ENCODE data around the gene GLE1.
"Not testable (repeated sequence)": the region's sequence is repeated elsewhere in the genome, so short reads cannot be mapped to it uniquely, and the experiment has no call there.

The GLE1 gene

DNA sequence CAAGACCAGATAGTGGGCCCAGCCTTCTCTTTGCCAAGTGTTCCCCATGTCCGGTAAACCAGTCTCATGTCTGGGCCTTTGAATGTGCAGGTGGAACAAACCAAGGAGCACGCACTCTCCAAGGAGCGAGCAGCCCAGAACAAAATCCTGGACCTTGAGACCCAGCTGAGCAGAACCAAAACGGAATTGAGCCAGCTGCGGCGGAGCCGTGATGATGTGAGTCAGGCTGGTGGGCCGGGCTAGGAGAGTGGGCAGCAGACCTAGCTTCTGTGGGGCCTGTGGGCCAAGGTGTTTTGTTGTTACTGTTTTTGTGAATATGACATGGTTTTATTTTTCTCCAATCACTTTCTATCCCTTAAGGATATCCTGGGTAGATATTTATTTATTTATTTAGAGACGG, 5.6 kb upstream of the GLE1 start:
- Histone ChIP-seq H3K79me2 (ENCODE audit: insufficient read depth, low read length) (no peaks in the 10 kb centered on the region), H3K9me3 (ENCODE audit: low read length) (no peaks in the 10 kb centered on the region), H2AFZ (ENCODE audit: low read length) (no peak overlapping the region), H3K9me2 (ENCODE audit: low read depth, low read length) (no peaks in the 10 kb centered on the region), H3K9ac (ENCODE audit: low read length) (no peak overlapping the region), H3K27me3 (ENCODE audit: insufficient read depth, low read length) (no peaks in the 10 kb centered on the region), H3F3A (ENCODE audit: insufficient read depth, low read length) (no peaks in the 10 kb centered on the region; the same call in 1 of the 2 replicates), H4K20me1 (ENCODE audit: insufficient read depth, low read length) (no peaks in the 10 kb centered on the region), H3K4me3 (ENCODE audit: low read depth, low read length, poor library complexity, severe bottlenecking) (no peak overlapping the region), H3K36me3 (ENCODE audit: insufficient read depth, low read length) (peaks cover 75% of the 10 kb centered on the region), H3K4me2 (ENCODE audit: low read length) (no peak overlapping the region), H3K4me1 (ENCODE audit: insufficient read depth, low read length, severe bottlenecking) (peaks cover 11% of the 10 kb centered on the region), H3K27ac (ENCODE audit: low read depth, low read length, poor library complexity, severe bottlenecking) (no peak overlapping the region)
- TF ChIP-seq, protein P1, sequence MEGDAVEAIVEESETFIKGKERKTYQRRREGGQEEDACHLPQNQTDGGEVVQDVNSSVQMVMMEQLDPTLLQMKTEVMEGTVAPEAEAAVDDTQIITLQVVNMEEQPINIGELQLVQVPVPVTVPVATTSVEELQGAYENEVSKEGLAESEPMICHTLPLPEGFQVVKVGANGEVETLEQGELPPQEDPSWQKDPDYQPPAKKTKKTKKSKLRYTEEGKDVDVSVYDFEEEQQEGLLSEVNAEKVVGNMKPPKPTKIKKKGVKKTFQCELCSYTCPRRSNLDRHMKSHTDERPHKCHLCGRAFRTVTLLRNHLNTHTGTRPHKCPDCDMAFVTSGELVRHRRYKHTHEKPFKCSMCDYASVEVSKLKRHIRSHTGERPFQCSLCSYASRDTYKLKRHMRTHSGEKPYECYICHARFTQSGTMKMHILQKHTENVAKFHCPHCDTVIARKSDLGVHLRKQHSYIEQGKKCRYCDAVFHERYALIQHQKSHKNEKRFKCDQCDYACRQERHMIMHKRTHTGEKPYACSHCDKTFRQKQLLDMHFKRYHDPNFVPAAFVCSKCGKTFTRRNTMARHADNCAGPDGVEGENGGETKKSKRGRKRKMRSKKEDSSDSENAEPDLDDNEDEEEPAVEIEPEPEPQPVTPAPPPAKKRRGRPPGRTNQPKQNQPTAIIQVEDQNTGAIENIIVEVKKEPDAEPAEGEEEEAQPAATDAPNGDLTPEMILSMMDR (IDR thresholded peaks at IDR 0.05; ENCODE audit: low read length): no peak
- TF ChIP-seq EZH2 (IDR thresholded peaks at IDR 0.05; ENCODE audit: borderline replicate concordance, low read length): no peak

DNA sequence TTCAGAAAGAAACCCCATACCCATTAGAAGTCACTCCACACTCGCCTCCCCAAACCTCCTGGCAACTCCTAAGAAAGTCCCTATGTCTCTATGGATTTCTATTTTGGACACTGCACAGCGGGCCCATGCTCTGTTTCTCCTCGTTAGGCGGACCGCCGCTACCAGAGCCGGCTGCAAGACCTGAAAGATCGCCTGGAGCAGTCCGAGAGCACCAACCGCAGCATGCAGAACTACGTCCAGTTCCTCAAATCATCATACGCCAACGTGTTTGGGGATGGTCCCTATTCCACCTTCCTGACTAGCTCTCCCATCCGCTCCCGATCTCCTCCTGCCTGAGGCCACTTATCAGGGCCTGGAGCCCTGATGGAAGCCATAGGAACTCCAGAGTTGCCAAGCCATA, 4.6 kb upstream of the GLE1 start:
- no peaks in the 10 kb centered on the region for H3K9me2 ChIP-seq (ENCODE audit: low read depth, low read length)
- no peak for TF ChIP-seq EZH2 (IDR thresholded peaks at IDR 0.05; ENCODE audit: borderline replicate concordance, low read length)
- TF ChIP-seq, protein P1 (IDR thresholded peaks at IDR 0.05; ENCODE audit: low read length): no peak
- H3K36me3 ChIP-seq (ENCODE audit: insufficient read depth, low read length): peaks cover 66% of the 10 kb centered on the region
- H3K4me2 ChIP-seq (ENCODE audit: low read length): no peak overlapping the region
- H3K4me3 ChIP-seq (ENCODE audit: low read depth, low read length, poor library complexity, severe bottlenecking): no peak overlapping the region
- no peak overlapping the region for H2AFZ ChIP-seq (ENCODE audit: low read length)
- no peaks in the 10 kb centered on the region for H3K79me2 ChIP-seq (ENCODE audit: insufficient read depth, low read length)
- no peaks in the 10 kb centered on the region for H3K27me3 ChIP-seq (ENCODE audit: insufficient read depth, low read length)
- H3K27ac ChIP-seq (ENCODE audit: low read depth, low read length, poor library complexity, severe bottlenecking): no peak overlapping the region
- no peaks in the 10 kb centered on the region for H4K20me1 ChIP-seq (ENCODE audit: insufficient read depth, low read length)
- peaks cover 5% of the 10 kb centered on the region for H3K4me1 ChIP-seq (ENCODE audit: insufficient read depth, low read length, severe bottlenecking)
- H3K9me3 ChIP-seq (ENCODE audit: low read length): no peaks in the 10 kb centered on the region
- no peaks in the 10 kb centered on the region; the same call in 1 of the 2 replicates for H3F3A ChIP-seq (ENCODE audit: insufficient read depth, low read length)
- H3K9ac ChIP-seq (ENCODE audit: low read length): no peak overlapping the region

DNA sequence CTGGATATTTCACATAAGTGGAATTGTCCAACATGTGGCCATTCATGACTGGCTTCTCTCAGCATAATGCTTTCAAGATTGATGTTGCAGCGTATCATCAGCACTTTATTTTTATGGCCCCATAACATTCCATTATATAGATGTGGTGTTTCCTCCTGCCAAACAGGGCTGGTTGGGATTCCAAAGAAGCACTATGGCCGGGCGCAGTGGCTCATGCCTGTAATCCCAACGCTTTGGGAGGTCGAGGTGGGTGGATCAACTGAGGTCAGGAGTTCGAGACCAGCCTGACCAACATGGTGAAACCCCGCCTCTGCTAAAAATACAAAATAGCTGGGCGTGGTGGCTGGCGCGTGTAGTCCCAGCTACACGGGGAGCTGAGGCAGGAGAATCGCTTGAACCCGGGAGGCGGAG, 1.1 kb upstream of the GLE1 start:
- not testable (repeated sequence) for H3K9me2 ChIP-seq (ENCODE audit: low read depth, low read length); H4K20me1 ChIP-seq (ENCODE audit: insufficient read depth, low read length); H2AFZ ChIP-seq (ENCODE audit: low read length); H3K9ac ChIP-seq (ENCODE audit: low read length); H3F3A ChIP-seq (ENCODE audit: insufficient read depth, low read length); H3K9me3 ChIP-seq (ENCODE audit: low read length); H3K27me3 ChIP-seq (ENCODE audit: insufficient read depth, low read length); H3K4me3 ChIP-seq (ENCODE audit: low read depth, low read length, poor library complexity, severe bottlenecking); H3K4me2 ChIP-seq (ENCODE audit: low read length); H3K27ac ChIP-seq (ENCODE audit: low read depth, low read length, poor library complexity, severe bottlenecking)
- Histone ChIP-seq H3K4me1 (ENCODE audit: insufficient read depth, low read length, severe bottlenecking) (peaks cover 14% of the 10 kb centered on the region), H3K36me3 (ENCODE audit: insufficient read depth, low read length) (peaks cover 36% of the 10 kb centered on the region), H3K79me2 (ENCODE audit: insufficient read depth, low read length) (peaks cover 16% of the 10 kb centered on the region)

DNA sequence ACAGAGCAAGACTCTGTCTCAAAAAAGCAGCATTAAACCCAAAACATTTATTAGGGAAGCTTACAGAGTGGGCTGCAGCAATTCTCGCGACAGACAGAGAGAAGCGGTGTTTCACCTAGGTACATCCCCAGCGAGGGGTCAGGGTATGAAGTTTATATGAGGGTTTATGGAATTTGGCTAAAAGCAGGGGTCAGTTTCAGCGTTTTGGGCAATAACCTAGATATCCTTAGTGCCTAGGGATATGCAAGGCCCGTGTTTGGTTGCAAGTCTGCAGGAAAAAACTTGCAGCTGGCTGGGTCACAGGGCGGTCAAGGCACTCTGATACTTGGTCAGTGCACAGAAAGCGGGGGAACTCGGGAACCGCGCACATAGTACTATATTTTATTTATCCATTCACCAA, 649 bp upstream of the GLE1 start:
- Histone ChIP-seq H3K9me3 (ENCODE audit: low read length) (no peaks in the 10 kb centered on the region), H2AFZ (ENCODE audit: low read length) (no peak overlapping the region), H3K9me2 (ENCODE audit: low read depth, low read length) (no peaks in the 10 kb centered on the region), H3K4me1 (ENCODE audit: insufficient read depth, low read length, severe bottlenecking) (peaks cover 14% of the 10 kb centered on the region), H3F3A (ENCODE audit: insufficient read depth, low read length) (no peaks in the 10 kb centered on the region; the same call in 1 of the 2 replicates), H4K20me1 (ENCODE audit: insufficient read depth, low read length) (no peaks in the 10 kb centered on the region), H3K4me3 (ENCODE audit: low read depth, low read length, poor library complexity, severe bottlenecking) (peak overlapping the region; percentile 91), H3K79me2 (ENCODE audit: insufficient read depth, low read length) (peaks cover 16% of the 10 kb centered on the region), H3K27ac (ENCODE audit: low read depth, low read length, poor library complexity, severe bottlenecking) (peak overlapping the region; percentile 16), H3K36me3 (ENCODE audit: insufficient read depth, low read length) (peaks cover 34% of the 10 kb centered on the region), H3K27me3 (ENCODE audit: insufficient read depth, low read length) (no peaks in the 10 kb centered on the region), H3K9ac (ENCODE audit: low read length) (peak overlapping the region; percentile 82), H3K4me2 (ENCODE audit: low read length) (peak overlapping the region; percentile 79)
- TF ChIP-seq, protein P1 (IDR thresholded peaks at IDR 0.05; ENCODE audit: low read length): no peak
- TF ChIP-seq EZH2 (IDR thresholded peaks at IDR 0.05; ENCODE audit: borderline replicate concordance, low read length): no peak

Measured in OCI-LY1 (cell line).